ENCODE measurements around the gene ART4. TPM values are rescaled to one million over a fixed set of nuclear protein-coding genes. Genes with fewer than 3 reads are reported as not detected.

Gene ART4, protein sequence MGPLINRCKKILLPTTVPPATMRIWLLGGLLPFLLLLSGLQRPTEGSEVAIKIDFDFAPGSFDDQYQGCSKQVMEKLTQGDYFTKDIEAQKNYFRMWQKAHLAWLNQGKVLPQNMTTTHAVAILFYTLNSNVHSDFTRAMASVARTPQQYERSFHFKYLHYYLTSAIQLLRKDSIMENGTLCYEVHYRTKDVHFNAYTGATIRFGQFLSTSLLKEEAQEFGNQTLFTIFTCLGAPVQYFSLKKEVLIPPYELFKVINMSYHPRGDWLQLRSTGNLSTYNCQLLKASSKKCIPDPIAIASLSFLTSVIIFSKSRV
- total RNA-seq: 0.26 and 64.4 TPM in 2 replicates

DNA sequence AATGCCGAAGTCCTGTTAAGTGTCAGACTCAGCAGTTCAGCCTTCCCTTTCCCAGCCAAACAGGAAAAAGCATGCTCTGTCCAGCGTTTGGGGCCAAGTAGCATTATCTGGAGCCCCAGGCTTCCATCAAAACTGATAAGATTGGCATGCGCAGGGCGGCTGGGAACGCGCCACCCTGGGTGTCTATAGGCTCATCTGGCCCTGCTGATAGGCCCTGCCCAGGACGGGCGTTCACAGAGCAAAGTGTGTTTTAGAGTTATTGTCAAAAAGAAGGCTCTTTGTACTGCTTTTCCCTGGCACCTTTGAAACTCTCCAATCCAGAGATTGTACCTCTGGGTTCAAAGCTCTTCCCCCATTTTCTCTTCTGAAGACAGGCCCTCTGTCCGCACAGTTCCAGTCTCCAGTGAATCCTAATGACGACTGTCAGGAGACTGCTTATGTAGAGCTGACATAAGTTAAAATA, at the start of gene ART4:
Gene ART4, minus strand, starts transcription at position 102 of the 463 bp plus-strand sequence. CDS start 413 bp downstream, outside the sequence.

DNA sequence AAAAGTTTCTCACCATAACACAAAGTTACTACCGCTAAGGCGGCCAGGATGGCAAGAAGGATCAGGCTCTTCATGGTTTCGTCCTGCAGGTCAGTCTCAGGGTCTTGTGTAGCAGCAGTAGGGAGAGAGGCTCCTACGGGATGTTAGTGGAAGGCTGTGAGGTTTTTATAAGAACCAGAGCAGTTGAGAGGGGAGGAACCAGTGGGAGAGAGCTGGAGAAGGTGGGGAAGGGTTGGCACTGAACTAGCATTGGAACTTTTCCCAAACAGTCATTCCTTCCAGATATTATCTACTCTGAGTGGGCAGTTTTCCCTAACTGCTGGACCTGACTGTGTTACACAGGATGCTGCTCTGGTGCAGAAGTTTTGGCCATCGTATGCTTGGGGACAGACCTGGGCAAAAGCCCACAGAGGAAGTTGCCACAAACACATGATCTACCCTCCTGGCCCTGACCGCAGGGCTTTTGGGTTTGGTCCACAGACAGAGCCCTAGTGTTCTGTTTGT, 42.4 kb upstream of the ART4 start, which contains the start of gene MGP:
Gene MGP, minus strand, starts transcription at position 137 of the 504 bp plus-strand sequence. Its CDS starts 63 bp downstream, at position 74.

DNA sequence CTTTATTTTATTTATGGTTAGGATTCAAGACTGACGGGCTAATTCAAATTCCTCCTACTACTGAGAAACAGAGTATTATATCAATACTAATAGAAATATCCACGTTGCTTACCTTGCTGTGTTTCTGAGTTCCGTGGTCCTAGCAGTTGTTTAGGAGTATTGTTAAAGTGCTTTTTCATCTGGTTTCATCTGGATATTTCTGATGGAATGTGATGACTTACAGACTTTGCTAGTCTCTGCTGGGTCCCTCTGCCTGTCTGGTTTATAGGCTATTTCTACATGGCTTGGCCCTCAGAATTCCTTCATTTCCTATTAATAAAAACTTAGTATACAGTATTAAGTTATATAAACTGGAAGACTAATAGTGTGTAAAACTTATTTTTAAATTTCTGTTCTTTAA, 29.3 kb downstream of the ART4 start, which contains the start of gene SMCO3:
Gene SMCO3, minus strand, starts transcription at position 169 of the 400 bp plus-strand sequence. CDS start 7,502 bp downstream, outside the sequence.

DNA sequence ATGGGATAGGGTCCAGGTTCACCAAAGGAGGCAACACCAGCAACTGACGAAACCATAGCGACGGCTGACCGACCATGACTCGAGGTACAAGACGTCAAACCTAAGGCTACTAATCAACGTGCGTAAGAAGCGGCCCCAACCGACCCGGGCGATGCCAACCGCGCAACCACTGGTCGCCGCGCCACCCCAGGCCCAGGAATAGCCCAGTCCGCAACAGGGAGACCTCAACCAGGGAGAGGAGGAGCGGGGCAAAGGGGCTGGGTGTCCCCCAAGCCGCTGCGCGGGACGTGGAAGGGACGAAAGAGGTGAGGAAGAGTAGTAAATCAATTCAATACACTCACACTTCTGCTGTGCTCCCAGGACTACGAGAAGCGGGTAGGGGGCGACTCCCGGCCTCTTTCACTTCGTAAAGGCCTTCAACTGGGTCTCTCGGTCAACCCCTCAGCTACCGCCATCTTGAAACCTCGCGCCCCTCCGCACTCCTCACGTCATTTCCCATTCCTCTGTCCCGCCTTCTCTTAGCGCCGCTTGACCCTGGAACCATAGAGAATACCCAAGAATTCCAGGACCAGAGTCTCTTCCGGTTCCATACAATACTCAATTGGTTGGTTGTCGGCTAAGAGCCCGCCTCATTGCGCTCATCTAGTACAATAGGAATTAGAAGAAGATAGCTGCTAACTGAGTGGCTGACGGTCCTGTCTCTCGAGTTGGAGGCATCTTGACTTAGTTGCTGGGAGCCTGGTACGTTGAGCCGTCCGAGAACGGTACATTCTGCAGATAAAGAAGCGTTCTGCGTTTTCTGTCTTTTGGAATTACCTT, 40.1 kb downstream of the ART4 start, which contains the start of the genes C12orf60 and WBP11:
Gene C12orf60, plus strand, starts transcription at position 660 of the 819 bp plus-strand sequence. CDS start 19,266 bp downstream, outside the sequence.
Gene WBP11, minus strand, starts transcription at position 468 of the 819 bp plus-strand sequence. CDS start 2,095 bp downstream, outside the sequence.

Other genes starting within 250 kb of the ART4 start
- not detected in 2 replicates for gene GUCY2C, start 146.9 kb downstream of the ART4 start, total RNA-seq
- gene WBP11, start 40.0 kb downstream of the ART4 start, total RNA-seq: 21.9 and 24.0 TPM in 2 replicates
- gene C12orf60, start 39.9 kb downstream of the ART4 start, total RNA-seq: 0.68 and 1.4 TPM in 2 replicates
- 1.7 and 7.6 TPM in 2 replicates for gene SMCO3, start 29.3 kb downstream of the ART4 start, total RNA-seq
- gene MGP, start 42.3 kb upstream of the ART4 start, total RNA-seq: 1,418 and 4,199 TPM in 2 replicates
- under 0.01 and 0.35 TPM in 2 replicates for gene ERP27, start 95.0 kb upstream of the ART4 start, total RNA-seq
- gene ARHGDIB, start 118.1 kb upstream of the ART4 start, total RNA-seq: 17.2 and 99.9 TPM in 2 replicates
- not detected in 2 replicates for gene PDE6H, start 129.5 kb upstream of the ART4 start, total RNA-seq